Kidney tubule cell (primary cell): ENCODE data around the gene CIAO2B.
"Not testable (repeated sequence)": the region's sequence is repeated elsewhere in the genome, so short reads cannot be mapped to it uniquely, and the experiment has no call there.

Source experiments
- DNase-seq: peaks from one replicate; pipeline ENCODE4 v3.0.0-alpha.2; 2018; ENCODE audit warnings: low spot score

The CIAO2B gene

DNA sequence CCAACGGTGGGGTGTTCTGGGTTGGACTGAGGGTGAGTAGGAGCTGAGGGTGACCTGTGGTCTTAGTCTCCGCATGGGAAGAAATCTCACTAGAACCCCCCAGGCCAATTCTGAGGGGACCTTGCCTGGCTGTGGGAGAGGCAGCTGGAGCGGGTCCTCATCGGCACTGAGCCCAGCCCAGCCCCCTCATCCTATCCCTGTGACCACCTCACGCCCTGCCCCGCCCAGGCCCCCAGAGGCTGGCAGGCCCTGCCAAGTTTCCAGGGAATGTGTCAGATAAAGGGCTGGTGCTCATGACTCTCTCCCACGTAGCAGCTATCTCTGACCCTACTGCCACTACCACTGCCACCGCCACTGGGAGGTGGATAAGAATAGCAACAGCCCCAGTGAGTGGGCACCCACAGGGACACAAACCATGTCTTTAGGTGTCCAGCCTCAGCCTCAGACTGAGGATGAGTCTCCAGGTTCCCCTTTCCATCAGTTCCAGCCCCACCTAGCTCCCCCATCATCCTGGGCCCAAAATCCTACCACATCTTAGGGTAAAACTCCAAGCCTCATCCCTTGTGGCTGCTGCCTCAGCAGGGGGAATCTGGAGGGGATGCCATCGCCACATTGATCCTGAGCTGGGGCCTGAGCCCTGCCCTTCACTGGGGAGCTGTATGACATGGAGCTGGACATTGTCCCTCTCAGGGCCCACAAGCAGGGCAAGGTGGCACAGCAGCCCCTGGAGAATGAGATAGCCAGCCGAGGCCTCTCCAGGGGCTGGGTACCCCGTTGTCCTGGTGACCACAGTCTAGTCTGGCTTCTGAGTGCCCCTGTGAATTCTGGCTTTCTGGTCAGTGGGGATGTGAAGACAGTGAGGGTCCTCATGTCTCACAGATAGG is 30.4 kb downstream of the CIAO2B start:
- no peak for DNase-seq

DNA sequence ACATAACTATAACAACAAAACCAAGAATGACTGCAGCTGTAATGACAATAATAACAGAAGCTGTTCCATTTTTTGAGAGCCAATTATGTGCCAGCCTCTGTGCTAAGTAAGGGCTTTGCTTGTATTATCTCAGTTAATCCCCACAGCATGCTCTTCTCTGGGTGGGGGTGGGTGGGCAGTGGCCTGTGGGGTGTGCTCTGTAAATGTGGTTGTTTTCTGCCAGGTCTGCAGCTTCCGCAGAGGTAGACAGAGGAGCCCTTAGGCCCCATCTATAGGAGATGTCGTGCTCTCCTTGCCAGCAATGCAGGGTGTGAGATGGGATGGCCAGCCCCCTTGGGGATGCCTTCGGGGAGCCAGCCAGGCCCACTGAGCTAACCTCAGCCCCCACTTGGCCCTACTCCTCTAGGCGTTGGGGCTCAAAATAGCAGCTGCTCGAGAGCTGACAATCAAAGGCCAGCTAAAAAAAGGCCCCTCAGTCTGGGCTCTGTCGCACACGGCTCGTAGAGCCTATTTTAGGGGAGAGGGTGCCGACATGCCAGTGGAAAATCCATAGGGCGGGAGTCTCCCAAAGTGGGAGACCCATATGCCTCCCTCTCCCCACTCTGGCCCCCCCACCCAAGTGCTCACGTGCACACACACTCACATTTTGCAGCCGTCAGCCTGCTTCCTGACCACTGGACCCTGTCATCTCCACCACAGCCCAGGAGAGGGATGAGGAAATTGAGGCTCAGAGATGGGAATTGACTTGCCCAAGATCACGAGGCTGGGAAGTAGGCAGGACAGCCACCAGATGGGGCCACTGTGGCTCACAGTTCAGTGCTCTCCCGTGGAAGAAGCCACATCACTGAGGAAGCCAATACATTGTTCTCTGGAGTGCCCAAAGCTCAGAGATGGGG is 31.3 kb downstream of the CIAO2B start:
- no peak for DNase-seq

DNA sequence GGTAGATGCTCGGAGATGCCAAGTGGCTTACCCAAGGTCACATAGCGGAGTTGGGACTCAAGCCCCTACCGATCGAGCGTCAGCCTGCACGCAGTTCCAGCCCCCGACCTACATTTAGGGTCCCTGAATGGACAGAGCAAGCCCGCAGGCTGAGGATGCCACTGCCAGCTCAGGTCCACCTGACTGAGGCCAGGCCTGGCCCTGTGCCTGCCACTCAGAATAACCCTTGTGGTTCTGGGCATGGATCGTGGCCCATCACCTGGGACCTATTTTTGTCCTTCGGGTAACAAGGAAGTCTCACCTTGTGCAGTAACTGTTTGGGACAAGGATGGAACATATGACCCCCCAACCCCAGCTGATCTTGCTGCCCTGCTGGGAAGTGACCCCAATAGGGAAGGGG is 32.6 kb downstream of the CIAO2B start:
- DNase-seq: no peak

DNA sequence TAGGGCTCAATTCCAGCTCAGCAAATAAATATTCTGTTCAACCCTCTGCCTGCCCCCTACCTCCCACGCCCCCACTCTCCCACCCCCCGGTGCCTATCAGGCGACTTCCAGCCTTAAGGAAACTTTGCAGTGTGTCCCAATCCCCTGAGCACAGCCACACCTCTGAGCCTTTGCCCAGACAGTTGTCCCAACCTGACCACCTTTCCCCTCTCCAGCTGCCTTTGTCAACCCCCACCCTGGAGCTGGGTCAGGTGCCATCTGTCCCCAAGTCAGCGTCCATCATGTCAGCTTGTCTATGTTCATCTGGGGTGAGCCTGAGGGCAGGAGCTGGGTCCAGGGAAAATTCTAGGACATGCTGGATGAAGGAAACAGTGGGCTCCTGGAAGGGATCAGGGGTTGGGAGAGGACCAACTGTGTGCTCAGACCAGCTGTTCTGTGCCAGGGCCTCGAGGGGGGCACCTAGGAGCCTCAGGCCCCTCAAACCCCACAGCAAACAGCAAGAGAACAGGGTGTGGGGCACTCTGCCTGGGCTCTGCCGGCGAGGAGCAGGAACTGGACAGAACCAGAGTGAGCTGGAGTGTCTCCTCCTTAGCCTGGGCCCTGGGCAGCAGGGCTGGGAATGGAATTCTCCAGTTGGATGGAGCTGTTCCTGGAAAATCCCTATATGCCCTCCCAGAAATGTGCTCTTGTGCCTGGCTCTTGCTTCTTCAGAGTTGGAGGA is 33.3 kb downstream of the CIAO2B start:
- peak; percentile 32 for DNase-seq

DNA sequence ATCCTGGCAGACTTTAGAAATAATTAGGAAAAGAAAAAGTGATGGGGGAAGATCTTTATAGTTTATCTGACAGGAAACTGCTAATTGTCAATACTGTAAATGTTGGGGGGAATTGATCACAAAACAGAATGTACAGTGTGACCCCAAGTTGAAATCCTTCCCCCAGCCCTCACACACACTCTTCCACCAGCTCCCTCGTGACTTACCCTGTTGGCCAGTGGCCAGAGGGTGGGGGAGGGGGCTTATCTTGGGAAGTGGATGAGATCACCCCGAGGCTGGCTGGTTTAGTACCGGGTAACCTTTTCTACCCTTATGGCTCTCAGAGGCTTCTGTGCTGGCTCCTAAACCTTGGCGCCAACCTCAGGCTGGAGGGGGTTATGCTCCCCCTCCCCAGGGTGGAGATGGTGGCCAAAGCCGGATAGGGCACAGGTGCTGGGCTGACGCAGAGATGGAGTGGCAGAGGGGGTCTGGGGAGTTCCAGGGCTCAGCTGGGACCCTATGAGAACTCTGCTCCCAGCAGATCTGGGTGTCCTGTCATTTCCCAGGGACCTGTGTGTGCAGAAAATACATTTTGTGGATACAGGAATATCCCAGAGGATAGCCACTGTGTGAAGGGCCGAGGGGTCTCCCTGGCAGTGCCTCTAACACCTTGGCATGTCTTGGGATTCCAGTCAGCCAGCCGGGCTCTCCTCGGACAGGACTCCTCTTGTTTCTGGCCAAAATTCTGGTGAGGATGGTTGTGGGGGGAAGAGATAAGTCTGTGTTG is 34.1 kb downstream of the CIAO2B start:
- DNase-seq: peak; percentile 85

DNA sequence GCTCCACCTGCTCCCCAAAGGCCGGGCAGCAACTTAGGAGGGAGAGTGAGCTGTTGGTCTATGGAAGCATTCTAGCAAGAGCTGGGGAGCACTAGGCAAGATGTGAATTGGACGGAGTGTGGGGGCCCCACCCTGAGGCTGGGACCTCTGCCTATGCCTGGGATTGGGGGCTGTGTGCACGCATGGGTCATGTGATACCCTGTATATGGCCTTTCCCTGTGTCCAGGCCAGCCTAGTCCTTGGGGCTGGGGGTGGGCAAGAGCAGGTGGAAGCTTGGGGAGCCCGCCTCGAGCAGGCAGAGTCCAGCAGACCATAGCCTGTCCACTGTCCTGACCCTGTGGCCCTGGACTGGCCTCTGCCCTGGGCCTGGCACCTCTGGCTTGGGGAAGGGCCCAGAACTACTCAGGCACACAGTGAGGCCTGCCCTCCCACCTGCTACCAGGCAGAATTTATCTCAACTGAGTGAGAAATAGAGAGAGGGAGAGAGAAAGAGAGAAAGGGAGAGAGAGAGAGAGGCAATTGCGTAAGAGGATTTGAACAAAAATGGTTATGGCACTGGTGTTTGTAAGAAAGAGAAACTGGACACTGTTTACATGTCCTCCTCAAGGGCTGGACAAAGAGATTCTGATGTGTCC is 34.8 kb downstream of the CIAO2B start:
- DNase-seq: no peak

DNA sequence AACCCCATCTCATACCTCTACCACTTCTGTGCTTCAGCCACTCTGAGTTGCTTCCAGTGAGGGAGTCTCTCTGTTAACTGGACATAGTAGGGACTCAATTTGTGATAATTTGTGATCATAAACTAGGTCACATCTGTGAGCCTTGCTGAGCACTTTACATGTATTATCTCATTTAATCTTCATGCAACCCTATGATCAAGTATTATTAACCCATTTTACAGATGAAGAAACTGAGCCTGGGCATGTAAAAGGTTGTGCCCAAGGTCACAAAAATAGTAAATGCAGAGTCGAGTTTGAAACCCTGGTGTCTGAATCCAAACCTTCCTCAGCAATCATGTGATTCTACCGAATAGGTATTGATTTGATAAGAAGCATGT is 35.3 kb downstream of the CIAO2B start:
- DNase-seq: no peak

DNA sequence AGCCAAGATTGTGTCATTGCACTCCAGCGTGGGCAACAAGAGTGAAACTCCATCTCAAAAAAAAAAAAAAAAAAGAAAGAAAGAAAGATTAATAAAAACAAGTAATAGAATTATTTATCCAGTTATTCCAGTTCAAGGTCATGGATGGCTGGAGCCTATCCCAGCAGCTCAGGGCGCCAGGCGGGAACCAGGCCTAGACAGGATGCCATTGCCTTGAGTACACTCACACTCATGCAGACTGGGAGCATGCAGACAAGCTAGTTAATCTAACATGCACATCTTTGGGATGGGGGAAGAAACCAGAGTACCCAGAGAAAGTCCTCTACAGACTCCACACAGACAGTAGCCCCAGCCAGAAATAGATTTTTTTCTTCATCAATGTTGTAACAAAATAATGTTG is 36.0 kb downstream of the CIAO2B start:
- DNase-seq: peak; percentile 89

DNA sequence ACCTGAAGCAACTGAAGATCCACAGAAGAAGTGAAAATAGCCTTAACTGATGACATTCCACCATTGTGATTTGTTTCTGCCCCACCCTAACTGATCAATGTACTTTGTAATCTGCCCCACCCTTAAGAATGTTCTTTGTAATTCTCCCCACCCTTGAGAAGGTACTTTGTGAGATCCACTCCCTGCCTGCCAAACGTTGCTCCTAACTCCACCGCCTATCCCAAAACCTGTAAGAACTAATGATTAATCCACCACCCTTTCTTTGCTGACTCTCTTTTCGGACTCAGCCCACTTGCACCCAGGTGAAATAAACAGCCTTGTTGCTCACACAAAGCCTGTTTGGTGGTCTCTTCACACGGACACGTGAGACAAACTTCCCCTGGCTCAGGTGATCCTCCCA is 37.5 kb downstream of the CIAO2B start:
- DNase-seq: not testable (repeated sequence)

DNA sequence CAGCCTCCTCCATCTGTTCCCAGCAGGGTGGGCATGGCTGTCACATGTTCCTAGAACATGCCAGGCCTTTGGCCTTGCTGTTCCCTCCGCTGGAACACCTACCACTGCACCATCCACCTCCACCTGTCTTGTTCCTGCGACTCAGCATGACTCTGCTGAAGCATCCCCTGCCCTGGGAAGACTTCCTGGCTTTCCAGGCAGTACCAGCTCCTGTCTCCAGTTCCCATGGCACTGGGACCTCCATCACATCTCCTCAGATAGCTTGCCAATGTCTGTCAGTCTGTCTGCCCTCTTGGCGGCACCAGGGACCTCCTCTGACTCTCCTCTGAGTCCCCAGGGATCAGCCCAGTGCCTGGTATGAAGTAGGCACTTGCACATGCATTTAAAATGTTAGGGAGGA is 38.2 kb downstream of the CIAO2B start:
- peak; percentile 32 for DNase-seq

DNA sequence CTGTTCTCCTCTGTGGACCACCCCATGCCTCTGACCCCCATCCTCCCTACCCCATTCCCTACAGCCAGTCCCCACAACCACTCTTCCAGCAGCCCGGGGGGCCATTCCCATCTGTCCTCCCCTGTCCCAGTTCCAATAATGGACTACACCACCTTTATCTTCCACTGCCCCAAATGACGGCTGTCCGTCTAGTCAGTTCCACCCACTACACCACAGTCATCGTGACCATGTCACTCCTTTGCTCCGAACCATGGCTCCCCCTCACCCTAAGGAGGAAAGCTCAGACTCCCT is 38.6 kb downstream of the CIAO2B start:
- no peak for DNase-seq

DNA sequence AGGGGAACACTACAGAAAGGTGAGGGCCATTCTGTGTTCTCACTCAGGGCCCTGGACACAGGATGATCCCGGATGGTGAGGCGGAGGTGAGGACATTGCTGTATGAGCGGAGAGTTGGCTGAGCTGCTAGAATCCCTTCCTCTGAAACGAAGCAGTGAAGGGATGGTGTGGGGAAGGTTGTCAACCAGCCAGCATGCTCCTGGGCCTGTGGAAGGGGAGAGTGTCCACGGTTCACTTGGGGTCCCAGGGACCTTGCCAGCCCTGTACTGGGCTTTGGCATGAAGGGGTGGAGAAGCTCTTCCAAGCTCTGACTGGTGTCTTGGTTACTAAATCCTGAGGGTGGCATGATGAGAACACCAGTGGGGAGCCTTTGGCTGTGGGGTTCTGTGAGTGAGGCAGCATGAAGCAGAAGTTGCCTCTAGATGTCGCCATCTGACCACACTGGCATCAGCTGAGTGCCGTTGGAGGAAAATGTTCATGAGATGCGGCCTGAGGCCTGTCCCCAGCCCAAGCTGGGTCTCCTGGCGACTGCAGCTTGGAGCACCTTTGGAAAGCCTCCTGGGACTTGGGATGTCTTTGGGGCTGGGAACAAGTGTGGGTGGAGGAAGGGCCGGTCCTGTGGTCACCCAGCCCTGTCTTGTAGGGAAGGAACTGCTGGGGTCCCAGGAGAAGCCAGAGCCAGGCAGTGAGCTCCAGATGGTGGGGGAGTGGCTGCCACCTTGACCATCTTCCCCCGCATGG is 39.1 kb downstream of the CIAO2B start:
- peak; percentile 79 for DNase-seq

DNA sequence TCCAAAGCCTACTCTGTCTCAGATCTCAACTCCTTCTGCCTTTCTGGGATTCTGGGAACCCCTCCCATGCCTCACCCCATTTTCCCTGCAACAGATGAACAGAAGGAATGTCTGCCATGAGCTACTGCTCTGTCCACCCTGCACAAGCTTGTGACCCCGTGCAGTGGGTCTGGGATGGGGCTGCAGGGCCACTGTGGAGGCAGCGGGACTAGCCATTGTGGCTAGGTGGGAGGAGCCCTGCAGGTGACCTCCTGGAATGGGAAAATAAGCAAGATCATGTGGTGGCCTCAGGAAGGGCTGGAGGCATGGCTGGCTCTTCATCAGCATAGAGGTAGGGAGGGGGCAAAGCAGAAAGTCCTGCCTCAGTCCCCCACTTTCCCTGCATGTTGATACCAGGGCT is 40.1 kb downstream of the CIAO2B start:
- DNase-seq: no peak

DNA sequence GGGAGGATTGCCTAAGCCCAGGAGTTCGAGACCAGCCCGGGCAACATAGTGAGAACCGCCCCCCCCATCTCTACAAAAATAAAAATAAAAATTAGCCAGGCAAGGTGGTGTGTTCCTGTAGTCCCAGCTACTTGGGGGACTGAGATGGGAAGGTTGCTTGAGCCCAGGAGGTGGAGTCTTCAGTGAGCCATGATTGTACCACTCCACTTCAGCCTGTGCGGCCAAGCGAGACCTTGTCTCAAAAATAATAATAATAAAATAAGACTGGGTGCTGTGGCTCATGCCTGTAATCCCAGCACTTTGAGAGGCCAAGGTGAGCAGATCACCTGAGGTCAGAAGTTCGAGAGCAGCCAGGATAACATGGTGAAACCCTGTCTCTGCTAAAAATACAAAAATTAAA is 42.4 kb downstream of the CIAO2B start:
- no peak for DNase-seq

DNA sequence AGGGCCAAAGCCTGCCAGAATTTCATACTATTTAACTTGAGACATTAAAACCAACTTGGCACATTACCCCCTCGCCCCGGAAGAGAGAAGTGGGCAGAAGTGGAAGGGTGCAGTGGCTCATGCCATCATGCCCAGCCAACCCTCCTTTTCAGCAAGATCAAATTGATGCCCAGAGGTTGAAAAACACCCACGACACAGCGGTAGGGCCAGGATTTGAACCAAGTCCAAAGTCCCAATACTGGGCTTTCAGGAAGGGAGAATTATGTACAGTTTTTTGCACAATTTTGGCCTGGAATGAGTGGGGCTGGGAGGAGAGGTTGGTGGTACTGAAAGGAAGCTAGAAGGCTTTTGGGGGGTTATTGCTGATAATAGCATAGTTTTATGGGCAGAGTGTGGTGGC is 42.8 kb downstream of the CIAO2B start:
- no peak for DNase-seq

DNA sequence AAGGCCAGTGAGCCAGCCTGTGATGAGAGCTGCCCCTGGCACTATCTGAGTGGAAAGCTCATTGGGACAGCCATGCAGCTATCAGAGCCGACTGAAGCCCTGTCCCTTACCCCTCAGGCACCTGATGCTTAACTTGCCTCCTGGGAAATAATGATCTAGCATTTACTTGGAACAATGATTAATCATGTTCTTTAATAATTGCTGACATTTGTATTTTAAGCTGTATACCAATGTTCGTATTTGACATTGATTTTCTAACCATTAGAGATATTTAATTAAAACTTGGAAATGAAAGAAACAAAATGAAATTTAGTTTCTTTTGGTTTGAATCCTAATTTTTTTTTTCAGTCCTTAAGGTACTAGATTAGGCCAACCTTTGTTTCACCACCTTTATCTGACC is 43.4 kb downstream of the CIAO2B start:
- DNase-seq: no peak

DNA sequence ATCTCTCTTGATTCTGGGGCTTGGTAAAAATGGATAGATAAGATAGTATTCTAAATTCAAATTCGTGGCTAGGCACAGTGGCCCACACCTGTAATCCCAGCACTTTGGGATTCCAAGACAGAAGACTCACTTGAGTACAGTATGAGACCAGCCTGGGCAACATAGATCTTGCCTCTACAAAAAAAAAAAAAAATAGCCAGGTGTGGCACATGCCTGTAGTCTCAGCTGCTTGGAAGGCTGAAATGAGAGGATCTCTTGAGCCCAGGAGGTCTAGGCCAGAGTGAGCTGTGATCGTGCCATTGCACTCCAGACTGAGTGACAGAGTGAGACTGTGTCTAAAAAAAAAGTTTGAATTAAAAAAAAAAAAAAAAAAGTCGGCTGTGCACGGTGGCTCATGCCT is 44.6 kb downstream of the CIAO2B start:
- no peak for DNase-seq

DNA sequence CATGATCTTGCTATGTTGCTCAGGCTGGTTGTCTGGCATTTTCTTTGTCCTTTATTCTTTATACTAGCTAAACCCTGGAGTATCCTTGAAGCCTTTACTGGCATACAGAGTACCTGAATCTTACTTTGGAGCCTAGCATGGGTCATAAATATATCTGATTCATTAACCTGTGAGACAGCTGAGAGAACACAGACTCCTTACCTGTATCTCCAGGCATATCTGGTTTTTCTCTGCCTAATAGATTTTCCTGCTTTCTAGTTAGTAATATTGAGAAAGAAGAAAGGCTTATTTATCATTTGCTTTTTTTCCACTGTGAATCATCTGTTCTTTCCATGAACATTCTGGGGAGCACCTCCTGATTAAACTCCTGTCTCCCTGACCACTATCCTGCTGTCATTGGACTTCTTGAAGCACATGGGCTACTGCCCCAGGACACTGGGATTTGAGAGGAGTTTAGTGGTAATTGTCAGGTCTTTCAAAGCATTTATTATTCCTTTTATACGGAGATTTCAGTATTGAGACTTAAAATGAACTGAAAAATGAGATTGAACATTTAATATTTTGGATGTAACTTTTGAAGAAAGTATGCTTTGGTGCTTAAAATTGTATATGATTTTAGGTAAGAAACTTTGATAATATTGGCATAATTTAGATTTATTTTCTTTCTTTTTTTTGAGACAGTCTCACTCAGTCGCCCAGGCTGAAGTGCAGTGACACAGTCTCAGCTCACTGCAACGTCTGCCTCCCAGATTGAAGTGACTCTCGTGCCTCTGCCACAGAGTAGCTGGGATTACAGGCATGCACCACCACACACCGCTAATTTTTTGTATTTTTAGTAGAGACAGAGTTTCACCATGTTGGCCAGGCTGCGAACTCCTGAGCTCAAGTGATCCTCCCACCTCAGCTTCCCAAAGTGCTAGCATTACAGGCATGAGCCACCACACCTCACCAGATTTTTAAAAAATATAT is 45.3 kb downstream of the CIAO2B start:
- DNase-seq: no peak

DNA sequence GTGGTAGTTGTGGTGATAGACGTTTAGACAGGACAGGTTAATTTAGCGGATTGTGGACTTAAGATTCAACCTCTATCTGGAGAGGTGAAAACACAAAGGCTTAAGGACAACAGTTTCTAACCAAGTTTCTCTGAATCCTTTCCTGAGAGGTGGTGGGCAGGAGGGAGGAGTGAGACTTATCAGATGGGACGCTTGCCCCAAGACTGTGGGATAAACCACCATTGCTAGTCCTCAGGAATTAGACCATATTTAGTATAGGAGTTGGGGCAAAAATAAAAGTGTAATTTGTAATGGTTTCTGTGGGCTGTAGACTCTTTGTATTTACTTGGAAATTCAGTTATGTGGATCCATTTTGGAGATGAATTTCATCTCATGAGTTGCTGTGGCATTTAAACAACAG is 47.3 kb downstream of the CIAO2B start:
- DNase-seq: no peak

DNA sequence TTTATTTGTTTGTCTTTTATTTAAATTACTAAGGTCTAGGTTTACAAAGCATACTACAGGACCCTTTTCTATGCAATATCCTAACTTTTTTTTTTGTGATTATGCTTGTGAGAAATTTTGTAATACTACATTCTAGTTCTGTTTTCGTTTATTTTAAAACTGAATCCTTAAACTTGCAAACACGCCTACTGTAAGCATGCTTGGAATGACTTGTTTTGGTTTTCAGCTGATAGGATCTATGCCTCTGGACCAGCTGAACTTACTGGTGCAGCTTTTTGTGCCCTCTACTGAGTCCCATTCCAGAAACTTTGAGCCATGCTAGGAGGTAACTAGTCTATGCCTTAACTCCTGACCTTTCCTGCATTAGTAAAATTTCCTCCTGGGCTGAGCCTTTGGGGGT is 47.9 kb downstream of the CIAO2B start:
- no peak for DNase-seq
